C1 segment of cervical spinal cord (tissue), 14 donors: ENCODE measurements around the gene RNFT2.

Experiments
- DNase-seq, 14 donors: peaks; one replicate each; lab custom pipeline; 2025; lab: John Stamatoyannopoulos, UW

RNFT2 gene

DNA sequence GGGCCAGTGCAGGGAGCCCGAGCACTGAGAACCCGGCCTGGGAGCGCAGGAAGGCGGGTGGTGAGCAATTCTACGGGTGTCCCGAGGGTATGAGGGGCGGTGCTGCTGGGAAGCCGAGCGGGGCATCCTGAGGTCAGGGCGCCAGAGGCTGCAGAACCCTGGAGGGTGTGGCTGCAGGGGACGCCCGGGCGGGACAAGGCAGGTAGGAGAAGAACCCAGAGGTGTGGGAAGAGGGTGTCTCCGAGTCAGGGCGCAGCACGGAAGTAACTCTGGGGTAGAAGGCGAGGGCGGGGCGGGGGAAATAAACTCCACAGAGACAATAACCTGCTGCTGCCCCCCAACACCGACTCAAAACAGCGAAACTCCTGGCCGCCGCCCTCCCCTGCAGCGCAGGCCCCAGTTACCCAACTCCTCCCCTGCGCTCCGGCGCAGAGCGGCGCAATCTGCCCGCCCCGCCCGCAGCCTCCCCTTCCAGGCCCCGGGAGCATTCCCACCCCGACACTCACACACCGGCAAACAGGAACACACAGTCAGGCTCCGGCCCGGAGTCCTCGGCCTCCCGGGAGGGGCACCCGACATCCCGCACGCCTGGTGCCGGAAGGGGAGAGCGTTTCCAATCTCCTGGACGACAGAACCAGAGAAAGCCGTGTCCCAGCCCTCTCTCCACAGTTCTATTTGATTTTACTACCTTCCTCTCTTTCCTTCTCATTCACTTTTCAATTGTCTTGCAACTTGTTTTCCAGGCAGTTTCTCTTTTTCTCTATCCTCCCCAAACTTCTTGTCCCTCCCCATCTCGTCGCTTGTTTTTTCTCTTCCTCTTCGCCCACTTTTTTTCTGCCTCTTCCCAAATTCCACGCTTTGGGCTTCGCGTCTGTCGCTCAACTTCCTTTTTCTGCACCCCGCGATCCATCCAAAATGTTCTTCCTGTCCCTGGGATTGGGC lies 140.7 kb downstream of the RNFT2 start:
- DNase-seq: no peak

DNA sequence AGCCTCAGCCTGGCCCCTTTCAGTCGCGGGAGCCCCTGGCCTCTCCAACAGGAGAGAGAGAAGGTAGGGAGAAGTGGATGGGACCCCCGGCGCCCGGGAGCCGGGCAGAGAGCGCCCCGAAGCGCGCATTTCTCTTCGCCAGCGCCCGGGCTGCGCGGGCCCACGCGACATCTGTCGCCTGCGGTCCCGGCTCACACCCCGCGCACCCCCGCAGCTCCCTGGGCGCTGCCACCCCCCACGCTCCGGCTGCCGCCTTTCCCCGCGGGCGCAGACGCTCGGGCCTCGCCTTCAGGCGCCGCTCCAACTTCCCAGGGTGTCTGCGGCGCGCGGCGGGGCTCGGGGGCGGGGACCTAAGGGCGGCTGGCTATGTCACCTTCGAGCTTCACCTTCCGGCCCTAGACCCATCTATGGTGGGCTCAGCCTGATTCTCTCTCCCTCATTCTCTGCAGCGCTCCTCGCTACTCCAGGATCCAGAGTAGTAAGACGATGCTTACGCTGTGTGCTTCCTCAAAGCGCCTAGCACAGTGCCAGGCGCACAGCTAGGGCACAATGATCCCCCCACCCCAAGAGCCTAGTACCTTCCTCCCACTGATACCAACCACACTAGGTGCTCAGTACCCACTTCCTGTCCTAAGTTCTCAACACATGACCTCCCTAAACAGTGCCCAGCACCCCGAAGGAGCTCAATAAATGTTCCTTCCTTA lies 141.5 kb downstream of the RNFT2 start:
- no peak for DNase-seq

DNA sequence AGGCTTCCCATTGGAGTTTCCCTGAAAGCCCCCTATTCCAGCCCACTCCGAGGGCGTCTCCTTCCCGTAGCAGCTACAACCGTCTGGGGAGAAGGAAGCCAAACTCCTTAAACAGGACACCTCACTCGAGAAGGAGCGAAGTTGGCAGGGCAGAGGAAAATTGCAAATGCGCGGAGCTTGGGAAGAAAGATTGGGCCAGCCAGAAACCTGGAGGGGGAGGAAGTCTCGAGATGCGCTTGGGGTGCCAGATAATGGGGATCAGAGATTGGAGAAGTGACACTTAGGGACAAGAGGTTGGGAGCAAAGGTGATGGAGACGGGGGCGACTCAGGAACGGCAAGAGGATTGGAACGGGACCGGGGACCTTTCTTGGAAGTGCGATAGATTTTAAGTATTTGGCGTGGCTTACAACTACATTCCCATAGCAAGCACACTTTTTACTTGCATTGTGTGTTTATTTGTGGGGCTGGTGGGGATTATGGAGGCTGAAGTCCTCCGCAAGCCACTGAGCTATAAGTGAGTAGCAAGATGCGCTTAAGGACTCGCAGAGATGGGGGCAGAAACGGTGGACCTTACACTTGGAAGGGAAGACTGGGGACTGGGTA lies 142.2 kb downstream of the RNFT2 start:
- DNase-seq: no peak

DNA sequence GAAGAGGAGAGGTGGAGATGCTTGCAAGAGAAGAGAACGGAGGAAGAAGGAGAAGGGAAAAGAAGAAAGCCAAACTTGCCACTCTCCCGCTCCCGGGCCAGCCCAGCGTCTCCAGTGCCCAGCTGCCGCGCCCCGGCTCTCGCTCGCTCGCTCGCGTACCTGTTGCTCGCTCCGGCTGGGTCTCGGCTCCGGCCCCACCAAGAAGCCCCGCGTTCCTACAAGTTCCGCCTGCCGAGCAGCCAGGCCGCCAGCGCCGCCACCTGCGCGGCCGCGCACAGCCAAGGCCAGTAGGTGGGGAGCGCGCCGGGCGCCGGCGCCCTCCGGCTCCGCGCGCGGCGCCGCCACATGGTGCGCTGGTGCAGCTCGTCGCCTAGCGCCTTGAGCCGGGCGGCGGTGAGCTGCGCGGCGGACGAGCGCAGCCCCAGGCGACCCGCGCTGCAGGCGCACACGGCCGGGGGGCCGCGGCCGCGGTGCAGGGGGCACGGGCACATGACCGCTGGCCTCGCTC lies 142.8 kb downstream of the RNFT2 start:
- peak in 2 of 14 donors; percentile 9 to 18 for DNase-seq

DNA sequence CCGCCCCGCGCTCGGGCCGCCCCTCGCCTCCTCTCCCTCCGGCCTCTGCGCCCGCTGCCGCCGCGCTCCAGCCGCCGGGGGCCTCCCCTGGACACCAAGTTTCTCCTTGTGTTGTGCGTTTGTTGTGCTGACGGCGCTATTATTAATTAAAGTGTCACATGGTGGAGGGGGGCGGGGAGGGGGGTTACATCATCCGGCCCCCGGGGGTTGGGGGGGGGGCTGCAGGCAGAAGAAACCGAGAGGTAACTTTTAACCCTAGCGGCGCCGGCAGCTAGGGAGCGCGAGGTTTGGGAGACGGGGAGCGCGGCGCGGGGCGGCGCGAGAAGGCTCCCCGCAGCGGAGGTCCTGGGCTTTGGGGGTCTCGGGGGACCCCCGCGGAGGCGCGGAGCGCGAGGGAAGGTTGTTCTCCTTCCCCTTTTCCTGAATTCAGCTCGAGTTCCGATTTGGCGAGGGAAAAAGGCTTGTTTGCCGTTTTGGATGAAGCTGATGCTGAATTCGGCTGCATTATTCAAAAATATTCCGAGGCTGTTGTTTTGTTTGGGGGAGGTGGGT lies 143.3 kb downstream of the RNFT2 start, which contains the start of gene HRK:
TSS of gene HRK (minus strand) at position 117 of the 552 bp plus-strand sequence. CDS start 134 bp downstream, outside the sequence.
- no peak for DNase-seq

DNA sequence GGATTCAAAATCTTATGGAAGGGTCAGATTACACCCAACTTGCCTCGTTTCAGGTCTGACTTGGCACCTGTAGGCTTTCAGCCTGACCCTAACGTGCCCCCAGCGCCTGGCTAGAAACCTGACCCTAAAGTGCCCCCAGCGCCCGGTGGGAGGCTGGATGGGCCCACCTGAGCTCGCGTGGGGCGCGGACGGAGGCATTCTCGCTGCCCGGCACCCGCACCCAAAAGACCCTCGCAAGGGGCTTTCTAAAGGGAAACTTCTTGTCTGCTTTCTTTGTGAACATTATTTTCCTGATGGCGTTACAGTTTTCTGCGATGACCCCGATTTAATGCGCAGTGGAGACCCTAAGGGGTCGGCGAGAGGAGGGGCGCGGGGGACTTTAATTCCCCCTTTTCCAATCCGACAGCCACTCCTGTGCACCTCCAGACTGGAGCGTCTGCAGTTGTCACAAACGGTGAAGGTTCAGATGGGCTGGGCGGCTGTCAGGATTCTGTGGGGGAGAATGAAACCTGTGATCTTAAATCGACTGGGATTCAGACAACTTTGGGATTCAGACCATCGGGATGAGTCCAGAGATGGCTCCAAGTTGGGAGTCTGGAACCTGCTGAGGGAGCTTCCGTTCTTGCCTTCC lies 143.9 kb downstream of the RNFT2 start:
- no peak for DNase-seq

- peak in 1 of 14 donors; percentile 7 for DNase-seq
These were observed 144.6 kb downstream of the RNFT2 start for GRCh38 chr12:116882742-116883141.

DNA sequence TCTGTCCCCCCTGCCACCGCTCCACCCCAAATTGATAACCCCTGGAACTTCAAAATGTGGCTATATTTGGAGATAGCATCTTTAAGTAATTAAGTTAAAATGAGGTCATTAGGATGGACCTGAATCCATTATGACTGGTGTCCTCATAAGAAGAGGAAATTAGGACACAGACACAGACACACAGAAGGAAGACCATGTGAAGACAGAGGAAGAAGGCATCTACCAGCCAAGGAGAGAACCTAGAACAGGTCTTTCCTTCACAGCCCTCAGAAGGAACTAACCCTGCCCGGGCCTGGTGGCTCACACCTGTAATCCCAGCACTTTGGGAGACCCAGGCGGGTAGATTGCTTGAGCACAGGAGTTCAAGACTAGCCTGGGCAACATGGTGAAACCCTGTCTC lies 146.8 kb downstream of the RNFT2 start:
- DNase-seq: no peak

DNA sequence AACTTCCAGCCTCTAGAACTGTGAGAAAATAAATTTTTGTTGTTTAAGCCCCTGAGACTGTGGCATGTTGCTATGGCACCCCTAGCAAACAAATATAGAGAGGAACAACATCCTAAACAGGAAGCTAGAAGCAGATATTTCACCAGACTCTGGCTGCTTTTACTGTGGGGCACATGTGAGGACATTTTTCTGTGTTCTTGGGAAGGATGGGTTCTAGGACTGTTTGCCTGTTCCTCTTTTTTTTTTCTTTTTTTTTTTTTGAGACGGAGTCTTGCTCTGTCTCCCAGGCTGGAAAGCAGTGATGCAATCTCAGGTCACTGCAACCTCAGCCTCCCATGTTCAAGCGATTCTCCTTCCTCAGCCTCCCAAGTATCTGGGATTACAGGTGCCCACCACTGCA lies 147.4 kb downstream of the RNFT2 start:
- no peak for DNase-seq

- DNase-seq: no peak
These were observed 149.1 kb downstream of the RNFT2 start for GRCh38 chr12:116887244-116887643.

DNA sequence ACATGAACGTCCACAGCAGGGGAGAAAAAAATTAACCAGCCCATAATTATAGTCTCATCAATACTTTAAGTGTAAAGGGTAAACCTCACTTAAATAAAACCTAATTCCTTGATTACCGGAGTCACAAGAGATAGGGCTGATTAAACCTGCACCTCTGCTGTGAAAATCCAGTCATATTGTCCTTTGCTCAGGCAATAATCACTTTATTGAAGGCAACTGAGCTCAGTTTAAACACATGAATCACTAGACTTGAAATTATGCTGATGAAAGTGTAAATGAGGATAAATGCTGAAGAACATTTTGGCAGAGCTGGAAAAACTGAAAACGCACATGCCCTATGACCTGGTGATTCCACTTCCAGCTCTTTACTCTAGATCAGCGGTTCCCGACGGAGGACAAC lies 149.8 kb downstream of the RNFT2 start:
- no peak for DNase-seq

- no peak for DNase-seq
These were observed 152.2 kb downstream of the RNFT2 start for GRCh38 chr12:116890330-116890729.

DNA sequence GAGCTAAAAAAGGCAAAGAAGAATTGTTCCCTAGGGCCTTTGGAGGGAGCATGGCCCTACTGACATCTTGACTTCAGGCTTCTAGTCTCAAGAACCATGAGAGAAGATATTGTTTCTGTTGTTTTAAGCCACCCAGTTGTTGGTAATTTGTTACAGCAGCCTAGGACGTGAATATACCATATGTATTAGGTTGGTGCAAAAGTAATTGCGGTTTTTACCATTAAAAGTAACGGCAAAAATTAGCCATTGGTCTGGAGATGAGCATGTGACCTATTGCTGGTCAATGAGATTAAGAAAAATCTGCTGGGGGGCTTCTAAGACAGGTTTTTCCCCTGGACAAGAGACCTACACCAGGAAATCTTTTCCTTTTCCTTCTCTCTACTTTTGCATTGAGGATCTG lies 152.9 kb downstream of the RNFT2 start:
- no peak for DNase-seq

DNA sequence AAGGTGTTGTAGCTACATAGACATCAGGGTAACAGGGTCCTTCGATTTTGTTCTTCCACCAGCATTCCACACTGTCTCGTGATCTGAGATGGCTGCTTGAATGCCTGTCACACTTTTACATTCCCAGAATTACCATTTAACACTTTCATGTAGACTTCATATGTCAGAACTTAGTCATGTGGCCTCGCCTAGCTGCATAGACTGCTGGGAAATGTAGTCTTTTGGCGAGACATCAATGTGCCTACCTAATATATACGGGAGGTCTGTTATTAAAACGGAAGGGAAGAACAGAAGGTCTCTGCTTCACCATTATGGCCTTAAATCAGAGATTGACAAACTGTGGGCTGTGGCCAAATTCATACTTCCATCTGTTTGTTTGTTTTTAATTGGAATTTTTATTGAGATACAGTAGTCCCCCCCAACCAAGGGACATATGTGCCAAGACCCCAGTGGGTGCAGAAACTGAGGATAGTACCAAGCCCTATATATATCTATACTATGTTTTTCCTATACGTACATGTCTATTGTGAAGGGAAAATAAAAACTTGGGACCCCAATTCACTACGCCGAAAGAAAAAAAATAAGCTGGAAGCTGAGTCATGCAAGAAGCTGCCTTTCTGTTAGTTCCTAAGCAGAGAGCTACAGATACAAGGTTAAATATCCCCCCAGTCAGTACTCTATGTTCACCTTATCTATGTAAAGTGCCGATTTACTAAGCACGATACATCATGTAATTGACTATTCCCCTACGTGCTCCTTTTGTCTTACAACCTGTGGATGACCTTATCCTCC lies 154.4 kb downstream of the RNFT2 start:
- DNase-seq: no peak

GRCh38 chr12:116894913-116895312 lies 156.8 kb downstream of the RNFT2 start:
- DNase-seq: no peak

DNA sequence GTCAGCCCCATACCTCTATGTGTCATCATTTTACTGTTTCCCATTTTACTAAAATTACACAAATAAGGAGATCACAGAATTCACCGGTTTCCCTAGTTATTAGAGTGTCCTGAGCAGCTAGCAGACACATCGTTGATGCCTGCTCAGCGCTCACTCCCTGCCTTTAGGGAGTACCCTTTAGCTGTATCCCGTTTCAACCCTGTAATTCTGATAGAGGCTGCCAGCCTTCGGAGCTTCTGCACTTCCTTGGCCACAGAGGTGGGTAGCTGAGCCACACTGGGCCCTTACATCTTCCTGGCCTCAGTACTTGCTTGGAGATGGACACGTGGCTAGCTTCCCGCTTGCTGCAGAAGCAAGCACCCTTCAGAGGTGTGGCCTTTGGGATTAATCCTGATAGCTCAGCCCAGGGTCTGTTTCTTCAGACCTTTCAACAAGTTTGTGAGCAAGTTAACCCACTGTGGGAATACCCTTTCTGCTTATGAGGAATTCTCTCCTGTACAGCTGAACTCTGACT lies 158.4 kb downstream of the RNFT2 start:
- no peak for DNase-seq

GRCh38 chr12:116897476-116897875 lies 159.4 kb downstream of the RNFT2 start:
- DNase-seq: no peak

DNA sequence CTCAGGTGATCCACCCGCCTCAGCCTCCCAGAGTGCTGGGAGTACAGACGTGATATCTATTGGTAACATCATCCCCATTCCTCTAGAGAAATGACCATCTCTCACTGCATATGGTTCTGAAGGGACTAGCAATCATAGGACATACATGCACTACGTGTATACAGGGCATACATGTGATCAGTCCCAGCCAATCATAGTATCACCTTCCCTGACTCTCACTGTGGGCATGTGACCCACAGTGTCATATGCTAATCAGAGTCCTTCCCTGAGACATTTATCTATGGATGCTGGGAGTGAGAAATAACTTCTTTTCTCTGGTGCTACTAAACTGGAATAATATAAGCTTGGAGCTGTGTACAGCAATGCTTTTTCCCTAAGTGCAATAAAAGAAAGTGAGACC lies 160.6 kb downstream of the RNFT2 start:
- DNase-seq: no peak

- DNase-seq: no peak
These were observed 163.5 kb downstream of the RNFT2 start for GRCh38 chr12:116901612-116902011.
